NCI-H2081 (cell line): Measurements from ENCODE around the gene UNC13A.
"Not testable (repeated sequence)": the region's sequence is repeated elsewhere in the genome, so short reads cannot be mapped to it uniquely, and the experiment has no call there.

Source experiments
- DNase-seq, 2 experiments: peaks; one replicate each; lab custom pipeline; 2025; lab: John Stamatoyannopoulos, UW

The UNC13A gene

DNA sequence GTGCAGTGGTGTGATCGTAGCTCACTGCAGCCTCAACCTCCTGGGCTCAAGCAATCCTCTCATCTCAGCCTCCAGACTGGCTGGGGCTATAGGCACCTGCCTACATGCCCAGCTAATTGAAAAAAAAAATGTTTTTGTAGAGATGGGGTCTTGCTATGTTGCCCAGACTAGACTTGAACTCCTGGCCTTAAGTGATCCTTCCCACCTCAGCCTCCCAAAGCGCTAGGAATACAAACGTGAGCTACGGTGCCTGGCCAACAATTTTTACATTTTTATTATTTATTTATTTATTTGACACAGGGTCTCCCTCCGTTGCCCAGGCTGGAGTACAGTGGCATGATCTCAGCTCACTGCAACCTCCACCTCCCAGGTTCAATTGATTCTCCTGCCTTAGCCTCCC is 117.9 kb downstream of the UNC13A start:
- DNase-seq: not testable (repeated sequence)

DNA sequence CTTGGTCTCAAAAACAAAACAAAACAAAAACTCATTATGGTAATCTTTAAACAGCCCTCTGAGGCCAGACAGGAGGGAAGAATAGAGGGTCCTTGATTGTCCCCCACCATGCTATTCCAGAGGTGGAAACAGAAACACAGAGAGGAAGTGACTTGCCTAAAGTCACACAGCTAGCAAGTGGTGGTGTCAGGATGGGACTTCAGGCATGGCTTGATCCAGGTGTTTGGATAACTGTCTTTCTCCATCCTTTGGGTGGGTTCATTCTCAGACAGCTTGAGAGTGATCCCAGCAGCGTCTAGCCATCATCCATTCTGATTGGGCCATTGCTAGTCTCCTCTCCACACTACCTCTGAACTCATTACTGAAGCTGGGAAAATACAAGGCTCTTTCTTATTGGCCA is 120.2 kb downstream of the UNC13A start:
- no peak for DNase-seq

DNA sequence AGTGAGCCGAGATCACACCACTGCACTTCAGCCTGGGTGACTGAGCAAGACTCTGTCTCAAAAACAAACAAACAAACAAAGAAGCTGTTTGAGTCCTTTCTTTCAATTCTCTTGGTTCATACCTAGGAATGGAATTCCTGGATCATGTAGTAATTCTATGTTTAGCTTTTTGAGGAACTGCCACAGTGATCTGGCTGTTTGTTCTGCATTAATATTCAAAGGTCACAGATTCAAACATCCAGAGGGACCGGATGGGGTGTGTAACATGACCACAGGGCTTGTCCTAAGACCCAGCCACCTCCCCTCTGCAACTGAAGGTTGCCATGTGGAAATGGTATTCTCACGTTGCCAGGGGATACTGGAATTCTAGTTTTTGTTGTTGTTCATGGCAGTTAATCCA is 122.5 kb downstream of the UNC13A start:
- no peak for DNase-seq

DNA sequence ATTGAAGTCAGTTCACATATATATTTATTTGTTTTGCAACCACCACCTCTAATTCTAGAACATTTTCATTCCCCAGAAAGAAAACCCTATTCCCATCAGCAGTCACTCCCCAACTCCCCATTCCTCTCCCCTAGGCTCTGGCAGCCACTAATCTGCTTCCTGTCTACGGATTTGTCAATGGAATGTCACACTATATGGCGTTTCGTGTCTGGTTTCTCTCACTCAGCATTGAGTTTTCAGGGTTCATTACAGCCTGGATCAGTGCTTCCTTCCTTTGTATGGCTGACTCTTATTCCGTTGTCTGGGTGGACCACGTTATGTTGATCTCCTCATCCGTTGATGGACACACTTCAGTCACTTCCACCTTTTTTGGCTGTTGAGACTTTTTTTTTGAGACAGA is 123.4 kb downstream of the UNC13A start:
- no peak for DNase-seq

DNA sequence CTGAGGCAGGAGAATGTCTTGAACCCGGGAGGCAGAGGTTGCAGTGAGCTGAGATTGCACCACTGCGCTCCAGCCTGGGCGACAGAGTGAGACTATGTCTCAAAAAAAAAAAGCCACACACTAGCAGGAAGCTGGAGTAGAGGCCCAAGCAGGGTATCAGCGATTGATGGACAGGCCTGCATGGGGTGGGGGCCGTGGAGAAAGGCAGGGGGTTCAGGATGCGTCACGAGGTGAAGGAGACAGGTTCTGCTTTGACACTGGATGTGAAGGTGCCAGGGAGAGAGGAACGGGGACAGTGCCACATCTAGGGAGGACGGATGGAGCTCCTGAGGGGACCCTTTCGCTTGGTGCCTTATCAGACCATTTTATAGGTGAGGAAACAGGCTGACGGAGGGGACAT is 125.6 kb downstream of the UNC13A start:
- no peak for DNase-seq

DNA sequence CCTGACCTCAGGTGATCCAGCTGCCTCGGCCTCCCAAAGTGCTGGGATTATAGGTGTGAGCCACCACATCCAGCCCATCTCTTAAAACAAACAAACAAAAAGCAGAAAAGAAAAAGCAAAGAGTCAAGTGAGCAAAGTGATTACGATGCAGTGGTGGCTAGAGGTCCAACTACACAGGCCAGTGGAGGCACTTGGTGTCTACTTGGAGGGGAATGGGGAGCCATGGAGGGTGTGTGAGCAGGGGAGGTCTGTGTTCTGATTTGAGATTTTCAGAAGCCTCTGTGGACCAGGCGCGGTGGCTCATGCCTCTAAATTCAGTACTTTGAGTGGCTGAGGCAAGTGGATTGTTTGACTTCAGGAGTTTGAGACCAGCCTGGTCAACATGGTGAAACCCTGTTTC is 126.1 kb downstream of the UNC13A start:
- DNase-seq: no peak

DNA sequence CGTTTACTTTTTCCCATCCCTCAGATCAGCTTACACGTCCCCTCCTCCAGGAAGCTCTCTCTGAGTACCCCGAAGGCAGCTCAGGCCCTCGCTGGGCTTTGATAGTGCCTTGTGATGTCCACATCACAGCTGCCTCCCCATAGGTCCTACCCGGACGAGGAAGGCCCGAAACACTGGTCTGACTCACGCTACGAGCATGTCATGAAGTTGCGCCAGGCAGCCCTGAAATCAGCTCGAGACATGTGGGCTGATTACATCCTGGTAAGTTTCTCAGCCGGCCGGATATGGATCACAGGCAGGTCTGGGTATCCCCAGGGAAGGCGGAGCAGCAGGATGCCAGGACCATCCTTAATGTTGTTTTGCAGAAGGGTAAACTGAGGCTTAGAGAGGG is 128.0 kb downstream of the UNC13A start:
- DNase-seq: no peak

DNA sequence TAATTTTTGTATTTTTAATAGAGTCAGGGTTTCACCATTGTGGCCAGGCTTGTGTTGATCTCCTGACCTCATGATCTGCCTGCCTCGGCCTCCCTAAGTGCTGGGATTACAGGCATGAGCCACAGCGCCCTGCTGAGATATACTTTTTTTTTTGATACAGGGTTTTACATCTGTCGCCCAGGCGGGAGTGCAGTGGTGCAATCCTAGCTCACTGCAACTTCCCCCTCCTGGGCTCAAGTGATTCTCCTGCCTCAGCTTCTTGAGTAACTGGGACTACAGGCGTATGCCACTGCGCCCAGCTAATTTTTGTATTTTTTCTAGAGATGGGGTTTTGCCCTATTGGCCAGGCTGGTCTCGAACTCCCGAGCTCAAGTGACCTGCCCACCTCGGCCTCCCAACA is 130.7 kb downstream of the UNC13A start:
- no peak for DNase-seq

DNA sequence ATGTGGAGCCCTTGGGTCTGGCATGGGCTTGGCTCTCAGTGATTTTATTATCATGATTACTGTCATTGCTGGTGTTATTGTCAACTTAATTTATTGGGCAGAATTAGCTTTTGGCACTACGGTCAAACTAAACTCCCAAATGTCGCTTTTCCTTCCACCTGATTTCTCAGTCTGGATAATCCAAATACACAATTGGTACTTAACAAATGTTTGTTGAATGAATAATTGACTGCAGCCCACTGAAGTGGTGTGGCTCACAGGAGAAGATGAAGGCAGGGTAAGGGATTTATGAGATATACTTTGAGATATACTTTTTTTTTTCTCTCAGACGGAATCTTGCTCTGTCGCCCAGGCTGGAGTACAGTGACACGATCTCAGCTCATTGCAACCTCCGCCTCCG is 131.2 kb downstream of the UNC13A start:
- DNase-seq: no peak

DNA sequence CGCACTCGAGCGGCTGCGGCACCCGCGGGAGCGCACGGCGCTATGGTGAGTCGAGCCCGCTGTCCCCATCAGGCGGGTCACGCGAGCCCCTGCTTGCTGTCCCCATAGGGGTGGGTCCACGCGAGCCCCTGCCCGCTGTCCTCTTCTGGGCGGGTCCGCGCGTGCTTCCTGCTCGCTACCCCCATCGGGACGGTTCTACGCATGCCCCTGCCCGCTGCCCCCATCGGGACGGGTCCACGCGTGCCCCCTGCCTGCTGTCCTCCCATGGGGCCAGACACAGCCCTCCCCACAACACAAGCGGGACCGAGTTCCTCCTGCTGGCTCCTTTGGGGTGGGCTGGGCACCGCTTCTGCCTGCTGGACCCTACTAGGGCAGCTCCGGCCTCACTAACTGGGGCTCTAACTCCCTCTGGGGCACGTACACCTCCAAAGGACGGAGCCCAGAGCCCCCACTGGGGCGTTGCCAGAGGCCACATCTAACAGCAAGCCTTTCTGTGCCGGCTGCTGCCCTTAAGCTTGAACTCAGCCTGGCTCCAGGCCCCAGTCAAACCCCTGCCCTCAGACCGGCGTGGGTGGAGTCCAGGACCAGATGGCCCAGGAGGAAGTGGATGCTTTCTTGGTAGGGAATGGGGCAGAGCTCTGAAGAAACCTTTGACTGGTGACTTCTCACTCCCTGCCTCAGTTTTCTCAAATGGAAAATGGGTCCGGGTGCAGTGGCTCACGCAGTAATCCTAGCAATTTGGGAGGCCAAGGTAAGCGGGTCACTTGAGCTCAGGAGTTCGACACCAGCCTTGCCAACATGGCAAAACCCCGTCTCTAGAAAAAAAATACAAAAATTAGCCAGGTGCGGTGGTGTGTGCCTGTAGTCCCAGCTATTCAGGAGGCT is 132.0 kb downstream of the UNC13A start:
- peak in 1 of 2 experiments; percentile 46 for DNase-seq

DNA sequence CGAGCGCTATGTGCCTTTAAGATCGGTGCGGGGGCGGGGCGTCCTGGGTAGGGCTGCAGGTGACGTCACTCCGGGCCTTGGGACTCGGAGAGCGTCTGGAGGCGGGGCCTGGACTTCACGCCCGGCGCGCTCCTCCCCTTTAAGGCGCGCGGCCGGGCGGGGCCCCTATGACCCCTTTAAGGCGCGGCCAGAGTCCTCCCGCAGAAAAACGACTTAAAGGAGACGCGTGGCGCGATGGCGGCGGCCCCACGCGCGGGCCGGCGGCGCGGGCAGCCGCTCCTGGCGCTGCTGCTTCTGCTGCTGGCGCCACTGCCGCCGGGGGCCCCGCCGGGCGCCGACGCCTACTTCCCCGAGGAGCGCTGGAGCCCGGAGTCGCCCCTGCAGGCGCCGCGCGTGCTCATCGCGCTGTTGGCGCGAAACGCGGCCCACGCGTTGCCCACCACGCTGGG is 132.7 kb downstream of the UNC13A start, which contains the start of gene COLGALT1:
Gene COLGALT1, plus strand, starts transcription at position 170 of the 449 bp plus-strand sequence. Its CDS starts 65 bp downstream, at position 235.
- peak; percentile 95 to 98 for DNase-seq

DNA sequence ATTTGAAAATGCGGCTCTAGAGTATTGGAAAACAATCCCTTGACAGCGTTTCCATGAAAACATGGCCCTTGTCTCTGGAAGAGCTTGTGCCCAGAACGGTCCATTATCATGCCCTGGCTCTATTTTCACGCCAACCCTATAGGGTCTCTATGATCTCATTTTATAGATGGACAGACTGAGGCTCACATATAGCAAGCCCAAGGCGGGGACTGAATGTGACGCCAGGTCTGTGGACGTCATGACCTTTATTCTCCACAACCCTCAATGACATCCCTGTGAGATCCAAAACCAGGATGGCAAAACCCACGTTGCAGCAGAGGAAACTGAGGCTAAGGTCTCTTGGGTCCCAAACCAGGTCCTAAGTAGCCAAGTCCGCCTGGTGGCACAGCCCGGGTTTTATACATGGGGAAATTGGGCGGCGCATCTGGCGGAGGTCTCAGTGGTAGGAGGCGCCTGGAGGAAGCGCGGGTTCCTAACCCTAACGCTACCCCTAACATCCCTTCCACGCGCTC is 133.1 kb downstream of the UNC13A start:
- DNase-seq: no peak

DNA sequence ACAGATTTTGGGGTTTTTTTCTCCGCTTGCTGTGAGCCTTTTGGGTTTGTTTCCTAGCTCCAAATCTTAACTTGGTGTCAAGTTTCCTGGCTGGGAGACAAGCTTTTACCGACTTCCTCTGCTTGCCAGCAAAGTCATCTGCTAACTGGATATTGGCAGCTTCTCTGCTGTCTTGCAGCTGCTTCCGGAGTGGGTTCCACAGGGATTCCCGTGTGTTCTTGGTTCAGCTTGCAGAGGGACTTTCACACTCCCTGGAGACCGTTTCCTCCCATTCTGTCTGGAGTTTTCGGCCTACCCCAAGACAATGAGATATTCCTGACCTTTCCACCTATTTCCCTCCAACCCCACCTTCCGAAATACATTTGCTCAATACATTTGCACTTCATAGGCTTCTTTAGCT is 134.9 kb downstream of the UNC13A start:
- DNase-seq: peak; percentile 18 to 60

DNA sequence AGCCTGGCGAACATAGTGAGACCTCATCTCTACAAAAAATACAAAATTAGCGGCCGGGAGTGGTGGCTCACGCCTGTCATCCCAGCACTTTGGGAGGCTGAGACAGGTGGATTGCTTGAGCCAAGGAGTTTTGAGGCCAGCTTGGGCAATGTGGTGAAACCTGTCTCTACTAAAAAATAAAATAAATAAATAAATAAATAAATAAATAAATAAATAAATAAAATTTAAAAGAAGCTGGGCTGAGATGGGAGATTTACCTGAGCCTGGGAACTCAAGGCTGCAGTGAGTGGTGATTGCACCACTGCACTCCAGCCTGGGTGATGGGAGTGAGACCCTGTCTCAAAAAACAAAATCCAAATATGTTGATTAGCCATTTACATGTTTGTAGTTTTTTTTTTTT is 135.4 kb downstream of the UNC13A start:
- not testable (repeated sequence) for DNase-seq
